ENCODE results near the gene ETV2.
"Not testable (repeated sequence)": the region's sequence is repeated elsewhere in the genome, so short reads cannot be mapped to it uniquely, and the experiment has no call there.

The ETV2 gene

GRCh38 chr19:35641515-35642151 is at the start of gene ETV2:
Gene ETV2 (plus strand): TSS chr19:35641745. CDS start chr19:35642461, 716 bp downstream.
- DNase-seq (ENCODE audit: low read depth in 2 of 2): no peak

GRCh38 chr19:35592226-35592625 is 49.3 kb upstream of the ETV2 start:
- DNase-seq (ENCODE audit: low read depth in 2 of 2): no peak

- not testable (repeated sequence) for DNase-seq (ENCODE audit: low read depth in 2 of 2)
Measured at GRCh38 chr19:35595026-35595425, 46.5 kb upstream of the ETV2 start.

- no peak for DNase-seq (ENCODE audit: low read depth in 2 of 2)
Measured at GRCh38 chr19:35595928-35596327, 45.6 kb upstream of the ETV2 start.

GRCh38 chr19:35596366-35596999 is 45.1 kb upstream of the ETV2 start:
- no peak for DNase-seq (ENCODE audit: low read depth in 2 of 2)

- DNase-seq (ENCODE audit: low read depth in 2 of 2): no peak
Measured at GRCh38 chr19:35601971-35602370, 39.6 kb upstream of the ETV2 start.

- DNase-seq (ENCODE audit: low read depth in 2 of 2): not testable (repeated sequence)
Measured at GRCh38 chr19:35604436-35604835, 37.1 kb upstream of the ETV2 start.

- not testable (repeated sequence) for DNase-seq (ENCODE audit: low read depth in 2 of 2)
Measured at GRCh38 chr19:35607170-35607569, 34.4 kb upstream of the ETV2 start.

- no peak for DNase-seq (ENCODE audit: low read depth in 2 of 2)
Measured at GRCh38 chr19:35607661-35608060, 33.9 kb upstream of the ETV2 start.

GRCh38 chr19:35608251-35608650 is 33.3 kb upstream of the ETV2 start:
- DNase-seq (ENCODE audit: low read depth in 2 of 2): no peak

- no peak for DNase-seq (ENCODE audit: low read depth in 2 of 2)
Measured at GRCh38 chr19:35609851-35610353, 31.6 kb upstream of the ETV2 start.

GRCh38 chr19:35612224-35612558 is 29.4 kb upstream of the ETV2 start:
- no peak for DNase-seq (ENCODE audit: low read depth in 2 of 2)

GRCh38 chr19:35612559-35613321 is 28.8 kb upstream of the ETV2 start, which contains the start of gene HAUS5:
Gene HAUS5 (plus strand): TSS chr19:35612735. CDS start chr19:35612795, 60 bp downstream.
- peak; percentile 67 to 75 for DNase-seq (ENCODE audit: low read depth in 2 of 2)

- DNase-seq (ENCODE audit: low read depth in 2 of 2): no peak
Measured at GRCh38 chr19:35613574-35613973, 28.0 kb upstream of the ETV2 start.

GRCh38 chr19:35615036-35615435 is 26.5 kb upstream of the ETV2 start:
- DNase-seq (ENCODE audit: low read depth in 2 of 2): no peak

GRCh38 chr19:35618857-35619256 is 22.7 kb upstream of the ETV2 start:
- no peak for DNase-seq (ENCODE audit: low read depth in 2 of 2)

- DNase-seq (ENCODE audit: low read depth in 2 of 2): no peak
Measured at GRCh38 chr19:35619290-35619923, 22.1 kb upstream of the ETV2 start.

GRCh38 chr19:35620001-35620400 is 21.5 kb upstream of the ETV2 start:
- DNase-seq (ENCODE audit: low read depth in 2 of 2): no peak

GRCh38 chr19:35621708-35622107 is 19.8 kb upstream of the ETV2 start:
- no peak for DNase-seq (ENCODE audit: low read depth in 2 of 2)

- DNase-seq (ENCODE audit: low read depth in 2 of 2): no peak
Measured at GRCh38 chr19:35622750-35623149, 18.8 kb upstream of the ETV2 start.

GRCh38 chr19:35623327-35624010 is 18.1 kb upstream of the ETV2 start:
- no peak for DNase-seq (ENCODE audit: low read depth in 2 of 2)

- DNase-seq (ENCODE audit: low read depth in 2 of 2): no peak
Measured at GRCh38 chr19:35628264-35628564, 13.3 kb upstream of the ETV2 start.

All from fibroblast of skin of left biceps (primary cell).